Keratinocyte (primary cell): ENCODE results near the gene SEMA4D.

ENCODE experiments used
- EZH2 ChIP-seq: IDR thresholded peaks from one replicate; pipeline ENCODE4 v1.6.1; 2012; ENCODE audit warnings: inconsistent platforms, mild to moderate bottlenecking, low read length, moderate library complexity
- TF ChIP-seq, protein P1 (sequence below), 3 experiments: IDR thresholded peaks in 1 of 3; conservative IDR thresholded peaks in 1 of 3; optimal IDR thresholded peaks in 1 of 3; 2 replicates in 2 of 3; 3 replicates in 1 of 3; pipeline versions ENCODE3 to v1.5.1; 2011; ENCODE audit warnings: low read length in 3 of 3, mild to moderate bottlenecking in 3 of 3, moderate library complexity in 2 of 3, control low read depth in 1 of 3, inconsistent platforms in 1 of 3; ENCODE audit not compliant: insufficient read depth in 2 of 3; ENCODE audit errors: extremely low read depth in 1 of 3

DNA sequence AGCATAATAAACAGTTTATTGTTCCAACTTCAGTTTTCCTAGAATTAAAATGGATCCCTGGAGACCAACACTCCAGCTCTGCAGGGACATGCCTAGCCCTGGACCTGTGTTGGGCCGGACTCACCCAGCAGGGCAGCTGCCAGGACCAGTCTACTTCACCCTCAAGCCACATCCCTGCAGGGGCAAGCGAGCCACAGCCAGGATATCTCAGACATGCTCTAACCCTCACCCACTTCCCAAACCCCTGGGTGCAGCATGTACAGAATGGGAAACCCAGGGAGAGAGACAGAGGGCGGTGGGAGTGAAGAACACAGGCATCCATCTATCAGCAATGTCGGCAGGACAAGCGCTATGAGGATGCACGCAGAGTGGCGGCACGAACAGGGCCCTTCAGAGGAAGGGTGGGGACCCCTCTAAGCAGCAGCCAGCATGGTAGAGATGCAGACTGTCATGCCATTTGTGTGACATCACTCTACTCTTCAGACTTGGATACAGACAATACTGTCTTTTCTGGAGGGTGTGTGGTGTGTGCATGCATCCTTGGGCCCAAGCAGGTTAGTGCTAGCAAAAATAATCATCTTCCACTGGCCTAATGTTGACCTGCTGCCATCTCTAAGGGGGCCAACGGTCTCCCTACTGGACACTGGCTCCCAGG, 83.1 kb downstream of the SEMA4D start:
- TF ChIP-seq, protein P1, sequence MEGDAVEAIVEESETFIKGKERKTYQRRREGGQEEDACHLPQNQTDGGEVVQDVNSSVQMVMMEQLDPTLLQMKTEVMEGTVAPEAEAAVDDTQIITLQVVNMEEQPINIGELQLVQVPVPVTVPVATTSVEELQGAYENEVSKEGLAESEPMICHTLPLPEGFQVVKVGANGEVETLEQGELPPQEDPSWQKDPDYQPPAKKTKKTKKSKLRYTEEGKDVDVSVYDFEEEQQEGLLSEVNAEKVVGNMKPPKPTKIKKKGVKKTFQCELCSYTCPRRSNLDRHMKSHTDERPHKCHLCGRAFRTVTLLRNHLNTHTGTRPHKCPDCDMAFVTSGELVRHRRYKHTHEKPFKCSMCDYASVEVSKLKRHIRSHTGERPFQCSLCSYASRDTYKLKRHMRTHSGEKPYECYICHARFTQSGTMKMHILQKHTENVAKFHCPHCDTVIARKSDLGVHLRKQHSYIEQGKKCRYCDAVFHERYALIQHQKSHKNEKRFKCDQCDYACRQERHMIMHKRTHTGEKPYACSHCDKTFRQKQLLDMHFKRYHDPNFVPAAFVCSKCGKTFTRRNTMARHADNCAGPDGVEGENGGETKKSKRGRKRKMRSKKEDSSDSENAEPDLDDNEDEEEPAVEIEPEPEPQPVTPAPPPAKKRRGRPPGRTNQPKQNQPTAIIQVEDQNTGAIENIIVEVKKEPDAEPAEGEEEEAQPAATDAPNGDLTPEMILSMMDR (optimal IDR thresholded peaks at IDR 0.05 in 1 of 3, IDR thresholded peaks at IDR 0.05 in 1 of 3, conservative IDR thresholded peaks at IDR 0.05 in 1 of 3; ENCODE audit: extremely low read depth in 1 of 3, insufficient read depth in 2 of 3, low read length in 3 of 3) = no peak
- TF ChIP-seq EZH2 = no peak
